Measurements from ENCODE around the gene FHOD3.

DNA sequence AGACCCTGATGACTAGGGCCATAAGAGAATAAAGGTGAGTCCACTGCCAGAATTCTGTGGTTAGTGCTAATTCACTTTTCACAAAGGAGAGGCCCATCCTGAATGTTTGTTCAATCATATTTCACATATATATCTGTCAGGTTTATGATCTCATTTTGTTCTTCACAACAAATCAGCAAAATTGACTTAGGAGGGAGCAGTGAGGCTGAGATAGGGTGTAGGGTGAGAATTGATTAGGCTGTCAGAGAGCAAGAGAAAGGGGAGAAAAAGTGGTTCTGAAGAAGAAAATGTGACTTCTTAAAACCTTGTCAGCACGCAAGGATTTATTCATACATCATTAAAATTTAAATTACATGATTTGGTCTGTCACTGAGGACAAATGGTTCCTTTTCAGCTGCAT is 117.7 kb downstream of the FHOD3 start:
- TF ChIP-seq CTCF (conservative IDR thresholded peaks at IDR 0.05; ENCODE audit: low read depth, low read length): no peak
- no peak for TF ChIP-seq EZH2 (IDR thresholded peaks at IDR 0.05; ENCODE audit: low read length, unreplicated experiment)
